Body of pancreas (tissue), 4 donors: ENCODE measurements around the gene RFX7. TPM values are rescaled to one million over a fixed set of nuclear protein-coding genes. Genes with fewer than 3 reads are reported as not detected.

Experiments used
- ATAC-seq: fragments of 150-250 bp; one replicate; pipeline ENCODE4 v1.9.1; 2016
- DNase-seq, 4 donors: peaks; one replicate each; pipeline ENCODE4 v3.0.0-alpha.2; 2019
- H3K27ac ChIP-seq, 4 donors: fragments of 200-600 bp; sonication (generic); 1 replicate in 3 of 4; 2 replicates in 1 of 4; pipeline versions ENCODE4 v1.5.1 to v1.6.1; 2016 to 2019; ENCODE audit warnings: mild to moderate bottlenecking in 1 of 4, mixed read lengths in 1 of 4, moderate library complexity in 1 of 4
- H3K27me3 ChIP-seq, 2 donors: fragments of 200-600 bp; sonication (generic); one replicate each; pipeline ENCODE4 v1.6.0; 2016; ENCODE audit warnings: mild to moderate bottlenecking in 1 of 2
- H3K36me3 ChIP-seq, 2 donors: fragments of 200-600 bp; sonication (generic); replicated peaks in 1 of 2; 2 replicates each; pipeline ENCODE4 v1.5.1; 2016; ENCODE audit warnings: low read depth in 2 of 2; ENCODE audit not compliant: insufficient read depth in 1 of 2
- H3K4me1 ChIP-seq: fragments of 200-600 bp; sonication (generic); one replicate; pipeline ENCODE4 v1.6.0; 2016
- H3K4me3 ChIP-seq, 2 donors: fragments of 200-600 bp; sonication (generic); 1 replicate in 1 of 2; 2 replicates in 1 of 2; pipeline ENCODE4 v1.5.1; 2016 to 2019
- H3K9me3 ChIP-seq, 3 donors: fragments of 200-600 bp; sonication (generic); 1 replicate in 2 of 3; 2 replicates in 1 of 3; pipeline ENCODE4 v1.5.1; 2016
- CTCF ChIP-seq, 7 experiments: fragments of 450-650 bp in 4 of 7; fragments of 200-600 bp in 3 of 7; sonication (generic) in 3 of 7; IDR thresholded peaks; one replicate each; pipeline ENCODE4 v1.5.1; 2016 to 2019; ENCODE audit warnings: antibody characterized with exemption in 7 of 7
- POLR2A ChIP-seq, 3 donors: fragments of 450-650 bp; IDR thresholded peaks; one replicate each; pipeline ENCODE4 v1.6.1; 2016; ENCODE audit warnings: antibody characterized with exemption in 3 of 3, mild to moderate bottlenecking in 2 of 3
- WGBS, 2 donors: methylation state at CpG; one replicate each; pipeline ENCODE4 v1.1.5; 2017; 5-methylcytosine and 5-hydroxymethylcytosine counted together
- intact Hi-C: fragments of 100-400 bp; cut with DNase I; formaldehyde crosslinking; loops from one replicate; pipeline ENCODE4 v1.15.1; 2023
- total RNA-seq, 2 donors: library from RNA; depleted of rRNA; stranded (reverse); fragments of >200 nt; gene quantifications; one replicate each; pipeline ENCODE4 v1.1.0, GENCODE V29; 2016

RFX7 gene
- 1 to 10 TPM; 2.6 to 5.4 TPM for total RNA-seq

- 1% methylated on average over 32 to 73 of the region's 85 CpGs for WGBS, 2 donors
- intact Hi-C loops: no loop called here
Measured at GRCh38 chr15:56243163-56244037, at the start of gene RFX7. Gene RFX7 (minus strand): TSS chr15:56243879. CDS start chr15:56243285, 594 bp downstream.

GRCh38 chr15:56292546-56293316, 49.1 kb upstream of the RFX7 start:
- Histone ChIP-seq H3K9me3 (peaks cover 0 to 9% (median 0%) of the 10 kb centered on the region in 3 donors), H3K36me3 (no peaks in the 10 kb centered on the region), H3K27me3 (no peaks in the 10 kb centered on the region), H3K27ac (no peak overlapping the region), H3K4me1 (no peaks in the 10 kb centered on the region), H3K4me3 (no peak overlapping the region)
- WGBS, 2 donors: 89 to 92% methylated on average over 5 of the region's 5 CpGs
- intact Hi-C loops: no loop called here
- ATAC-seq (no peak), DNase-seq (no peak)
- no peak for TF ChIP-seq CTCF (IDR thresholded peaks at IDR 0.05)
- TF ChIP-seq POLR2A (IDR thresholded peaks at IDR 0.05): no peak

More at GRCh38 chr15:56243163-56244037, at the start of gene RFX7:
- peak within 1 kb of the TSS; percentile 94 to 96 for H3K4me3 ChIP-seq
- no peaks in the 10 kb centered on the region for H3K9me3 ChIP-seq
- TF ChIP-seq POLR2A (IDR thresholded peaks at IDR 0.05) (peak in 2 of 3 donors; percentile 44 to 50), CTCF (IDR thresholded peaks at IDR 0.05) (peak in 2 of 7 experiments; percentile 29 to 45)
- H3K27me3 ChIP-seq: no peaks in the 10 kb centered on the region
- ATAC-seq (peak; percentile 77), DNase-seq (peak; percentile 74 to 90 (median 82))
- peak within 1 kb of the TSS; percentile 80 to 91 (median 86) for H3K27ac ChIP-seq
- H3K4me1 ChIP-seq: peaks cover 26% of the 10 kb centered on the region
- no peaks in the 10 kb centered on the region for H3K36me3 ChIP-seq

- Histone ChIP-seq H3K4me3 (no peak overlapping the region), H3K4me1 (no peaks in the 10 kb centered on the region), H3K27ac (no peak overlapping the region), H3K27me3 (no peaks in the 10 kb centered on the region), H3K36me3 (no peaks in the 10 kb centered on the region), H3K9me3 (peaks cover 0 to 9% (median 0%) of the 10 kb centered on the region in 3 donors)
- no peak for ATAC-seq
- WGBS, 2 donors: 78 to 85% methylated on average over 2 of the region's 2 CpGs
- intact Hi-C loops: no loop called here
- TF ChIP-seq CTCF (IDR thresholded peaks at IDR 0.05) (no peak), POLR2A (IDR thresholded peaks at IDR 0.05) (no peak)
- DNase-seq: no peak
Measured at GRCh38 chr15:56291741-56292140, 48.1 kb upstream of the RFX7 start.

- H3K36me3 ChIP-seq: no peaks in the 10 kb centered on the region
- 59 to 72% methylated on average over 3 of the region's 3 CpGs for WGBS, 2 donors
- intact Hi-C loops: no loop called here
Measured at GRCh38 chr15:56286213-56286612, 42.5 kb upstream of the RFX7 start.

More at GRCh38 chr15:56286213-56286612, 42.5 kb upstream of the RFX7 start:
- Histone ChIP-seq H3K9me3 (peaks cover 0 to 9% (median 0%) of the 10 kb centered on the region in 3 donors), H3K4me1 (no peaks in the 10 kb centered on the region), H3K4me3 (no peak overlapping the region), H3K27me3 (no peaks in the 10 kb centered on the region), H3K27ac (no peak overlapping the region)
- ATAC-seq: no peak
- no peak for DNase-seq
- TF ChIP-seq CTCF (IDR thresholded peaks at IDR 0.05) (no peak), POLR2A (IDR thresholded peaks at IDR 0.05) (no peak)
